ENCODE data around the gene METTL25.
A peak's percentile ranks its signal among the peaks of the same experiment; 100 is the strongest.

The METTL25 gene

GRCh38 chr12:82378997-82379396 lies 20.7 kb downstream of the METTL25 start:
- H3K9me3 ChIP-seq = no peaks in the 10 kb centered on the region
- H3K4me1 ChIP-seq = no peaks in the 10 kb centered on the region
- H3K27me3 ChIP-seq = no peaks in the 10 kb centered on the region
- no peak for DNase-seq
- no peak for TF ChIP-seq CTCF (IDR thresholded peaks at IDR 0.05)
- peaks cover 11 to 14% (median 13%) of the 10 kb centered on the region in 3 donors for H3K36me3 ChIP-seq
- intact Hi-C loops (cut with DNase I; ENCODE audit: low total_unique reads) = no loop called here
- no peak overlapping the region for H3K4me3 ChIP-seq
- H3K27ac ChIP-seq = no peak overlapping the region

GRCh38 chr12:82383930-82384552 lies 25.7 kb downstream of the METTL25 start:
- Histone ChIP-seq H3K27me3 (no peaks in the 10 kb centered on the region), H3K4me1 (no peaks in the 10 kb centered on the region), H3K4me3 (no peak overlapping the region), H3K27ac (no peak overlapping the region), H3K36me3 (peaks cover 0 to 11% (median 10%) of the 10 kb centered on the region in 3 donors), H3K9me3 (no peaks in the 10 kb centered on the region)
- TF ChIP-seq CTCF (IDR thresholded peaks at IDR 0.05) = peak in 1 of 2 experiments; percentile 12
- no peak for DNase-seq
- intact Hi-C loops (cut with DNase I; ENCODE audit: low total_unique reads) = no loop called here

GRCh38 chr12:82398879-82399278 lies 40.5 kb downstream of the METTL25 start:
- Histone ChIP-seq H3K4me1 (no peaks in the 10 kb centered on the region), H3K36me3 (peaks cover 8 to 25% (median 24%) of the 10 kb centered on the region in 3 donors), H3K4me3 (no peak overlapping the region), H3K27ac (no peak overlapping the region), H3K9me3 (no peaks in the 10 kb centered on the region), H3K27me3 (no peaks in the 10 kb centered on the region)
- DNase-seq = no peak
- intact Hi-C loops (cut with DNase I; ENCODE audit: low total_unique reads) = no loop called here
- no peak for TF ChIP-seq CTCF (IDR thresholded peaks at IDR 0.05)

GRCh38 chr12:82400819-82401218 lies 42.5 kb downstream of the METTL25 start:
- TF ChIP-seq CTCF (IDR thresholded peaks at IDR 0.05) = no peak
- DNase-seq = no peak
- Histone ChIP-seq H3K4me1 (no peaks in the 10 kb centered on the region), H3K4me3 (no peak overlapping the region), H3K36me3 (peaks cover 1 to 19% (median 7%) of the 10 kb centered on the region in 3 donors), H3K27me3 (no peaks in the 10 kb centered on the region), H3K9me3 (no peaks in the 10 kb centered on the region), H3K27ac (no peak overlapping the region)
- intact Hi-C loops (cut with DNase I; ENCODE audit: low total_unique reads) = no loop called here

GRCh38 chr12:82406651-82407050 lies 48.3 kb downstream of the METTL25 start:
- TF ChIP-seq CTCF (IDR thresholded peaks at IDR 0.05) = no peak
- no peaks in the 10 kb centered on the region for H3K9me3 ChIP-seq
- H3K4me3 ChIP-seq = no peak overlapping the region
- H3K27me3 ChIP-seq = no peaks in the 10 kb centered on the region
- no peak overlapping the region for H3K27ac ChIP-seq
- H3K4me1 ChIP-seq = peaks cover 0 to 13% (median 0%) of the 10 kb centered on the region in 4 donors
- intact Hi-C loops (cut with DNase I; ENCODE audit: low total_unique reads) = no loop called here
- no peak for DNase-seq
- H3K36me3 ChIP-seq = peaks cover 0 to 8% (median 5%) of the 10 kb centered on the region in 3 donors

Data from tibial artery (tissue), 4 donors.